Loucy (cell line): ENCODE data around the gene MYO1E.

Experiments used
- CTCF ChIP-seq: fragments of 200-600 bp; sonication (generic); conservative IDR thresholded peaks from 2 replicates; pipeline ENCODE4 v1.5.1; 2014; ENCODE audit warnings: mild to moderate bottlenecking, antibody characterized with exemption, low read length
- EZH2phosphoT487 ChIP-seq: fragments of 200-600 bp; IDR thresholded peaks from 2 replicates; pipeline ENCODE4 v1.6.1; 2018; ENCODE audit warnings: antibody characterized with exemption, mild to moderate bottlenecking, moderate library complexity, borderline replicate concordance

- TF ChIP-seq CTCF (no peak), EZH2phosphoT487 (no peak)
These were observed 20.5 kb downstream of the MYO1E start for GRCh38 chr15:59352189-59352588.
